IPS-18c (cell line): Measurements from ENCODE around the gene MBNL2.

Source experiments
- H3K4me3 ChIP-seq: 2 replicates; pipeline ENCODE4 v1.7.0; 2013; ENCODE audit warnings: low read depth, mild to moderate bottlenecking, low read length, moderate library complexity; ENCODE audit not compliant: insufficient read depth
- H3K9me3 ChIP-seq: one replicate; pipeline ENCODE4 v1.6.1; 2013; ENCODE audit warnings: mild to moderate bottlenecking, low read length, moderate library complexity; ENCODE audit not compliant: control insufficient read depth, insufficient read depth

MBNL2 gene, protein sequence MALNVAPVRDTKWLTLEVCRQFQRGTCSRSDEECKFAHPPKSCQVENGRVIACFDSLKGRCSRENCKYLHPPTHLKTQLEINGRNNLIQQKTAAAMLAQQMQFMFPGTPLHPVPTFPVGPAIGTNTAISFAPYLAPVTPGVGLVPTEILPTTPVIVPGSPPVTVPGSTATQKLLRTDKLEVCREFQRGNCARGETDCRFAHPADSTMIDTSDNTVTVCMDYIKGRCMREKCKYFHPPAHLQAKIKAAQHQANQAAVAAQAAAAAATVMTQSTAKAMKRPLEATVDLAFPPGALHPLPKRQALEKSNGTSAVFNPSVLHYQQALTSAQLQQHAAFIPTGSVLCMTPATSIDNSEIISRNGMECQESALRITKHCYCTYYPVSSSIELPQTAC

DNA sequence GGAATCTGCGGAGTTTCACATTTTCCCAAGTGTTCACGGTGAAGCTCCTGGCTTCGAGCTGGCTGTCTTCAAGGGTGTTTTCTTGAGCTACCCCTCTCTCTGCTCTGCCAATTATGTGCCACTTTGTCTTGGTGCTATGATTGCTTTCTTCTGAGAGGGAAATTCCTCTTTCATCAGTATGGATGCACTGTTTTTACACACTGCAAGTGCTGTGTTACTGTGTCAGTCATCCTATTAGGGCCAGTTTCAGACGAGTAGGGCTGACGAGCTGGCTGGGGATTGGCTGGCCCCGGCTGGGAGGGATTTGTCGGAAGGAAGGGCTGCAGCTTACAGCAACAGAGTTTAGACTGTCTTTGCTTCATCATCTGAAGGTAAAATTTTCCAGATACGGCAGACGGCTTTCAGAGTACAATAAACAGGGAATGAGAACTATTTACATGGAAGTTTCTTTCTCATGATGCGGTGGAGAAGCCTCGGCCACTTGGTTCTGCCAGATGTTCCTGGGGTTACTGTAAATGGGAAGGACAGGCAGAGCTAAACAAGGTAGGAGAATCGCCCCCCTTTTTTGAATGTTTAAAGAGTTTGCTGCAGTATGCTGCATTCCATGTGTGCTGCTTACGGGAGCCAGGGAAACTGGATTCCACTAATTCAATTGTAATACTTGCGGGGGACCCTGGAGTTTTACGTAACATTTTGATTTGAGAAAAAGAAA, at the start of gene MBNL2:
Gene MBNL2 (plus strand): TSS at position 345 of the 712 bp plus-strand sequence. CDS start 53,903 bp downstream, outside the sequence.
- Histone ChIP-seq H3K4me3 (peak within 1 kb of the TSS; percentile 42; the same call in 1 of the 2 replicates), H3K9me3 (no peaks in the 10 kb centered on the region)

DNA sequence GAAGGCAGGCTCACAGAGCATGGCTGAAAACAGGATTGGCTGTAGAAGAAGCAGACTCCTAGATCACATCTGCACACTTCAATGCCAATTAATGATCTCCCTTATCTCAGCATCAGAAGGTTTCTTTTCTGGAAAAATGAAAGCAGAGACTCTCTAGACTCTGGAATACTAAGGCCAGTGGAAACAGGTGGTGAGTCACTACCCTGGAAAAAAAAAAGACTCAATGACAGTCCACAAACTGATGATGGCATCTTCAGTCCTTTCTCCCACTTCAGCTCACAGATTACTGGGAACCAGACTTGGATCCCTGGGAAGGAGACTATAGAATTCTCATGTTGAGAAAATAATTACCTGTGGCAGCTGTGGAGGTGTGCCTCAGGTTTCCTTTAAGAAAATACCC, 47.5 kb upstream of the MBNL2 start:
- Histone ChIP-seq H3K9me3 (no peaks in the 10 kb centered on the region), H3K4me3 (no peak overlapping the region)

DNA sequence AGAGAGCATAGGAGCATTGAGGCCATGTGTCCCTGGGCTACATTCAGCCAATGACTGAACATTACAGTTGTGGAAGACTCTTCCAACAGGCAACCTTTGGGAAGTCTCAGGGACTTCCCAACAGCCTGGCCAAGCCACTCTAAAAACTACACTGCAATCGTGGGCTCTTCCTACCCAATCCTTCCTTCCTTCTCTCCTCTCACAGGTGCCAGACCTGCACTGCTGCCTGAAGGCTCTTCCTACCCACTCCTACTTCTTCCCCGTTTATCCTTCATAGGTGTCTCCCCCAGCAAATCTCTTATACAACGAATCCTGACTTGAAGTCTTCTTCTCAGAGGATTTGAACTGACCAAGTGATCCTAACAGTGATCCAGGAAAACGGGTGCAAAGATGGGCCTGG, 47.1 kb upstream of the MBNL2 start:
- Histone ChIP-seq H3K4me3 (no peak overlapping the region), H3K9me3 (no peaks in the 10 kb centered on the region)

DNA sequence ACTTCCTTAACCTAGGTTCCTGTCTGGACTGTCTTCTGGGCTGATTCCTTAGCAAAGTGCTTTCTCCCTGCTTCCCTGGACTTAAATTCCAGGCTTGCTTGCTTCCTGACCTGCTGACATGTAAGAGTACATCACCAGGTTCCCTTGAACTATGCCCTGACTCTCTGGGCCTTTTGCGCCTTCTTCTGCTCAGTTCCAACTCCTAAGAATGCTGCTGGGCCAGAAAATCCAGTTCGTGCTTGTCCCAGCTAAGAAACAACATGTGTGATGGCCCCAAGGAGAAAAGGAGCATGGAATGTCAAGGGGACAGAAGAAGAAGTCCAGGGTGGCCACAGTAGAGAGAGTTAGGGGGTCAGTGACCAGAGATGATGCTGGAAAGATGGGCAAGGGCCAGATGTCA, 42.6 kb upstream of the MBNL2 start:
- no peaks in the 10 kb centered on the region for H3K9me3 ChIP-seq
- H3K4me3 ChIP-seq, result no peak overlapping the region

DNA sequence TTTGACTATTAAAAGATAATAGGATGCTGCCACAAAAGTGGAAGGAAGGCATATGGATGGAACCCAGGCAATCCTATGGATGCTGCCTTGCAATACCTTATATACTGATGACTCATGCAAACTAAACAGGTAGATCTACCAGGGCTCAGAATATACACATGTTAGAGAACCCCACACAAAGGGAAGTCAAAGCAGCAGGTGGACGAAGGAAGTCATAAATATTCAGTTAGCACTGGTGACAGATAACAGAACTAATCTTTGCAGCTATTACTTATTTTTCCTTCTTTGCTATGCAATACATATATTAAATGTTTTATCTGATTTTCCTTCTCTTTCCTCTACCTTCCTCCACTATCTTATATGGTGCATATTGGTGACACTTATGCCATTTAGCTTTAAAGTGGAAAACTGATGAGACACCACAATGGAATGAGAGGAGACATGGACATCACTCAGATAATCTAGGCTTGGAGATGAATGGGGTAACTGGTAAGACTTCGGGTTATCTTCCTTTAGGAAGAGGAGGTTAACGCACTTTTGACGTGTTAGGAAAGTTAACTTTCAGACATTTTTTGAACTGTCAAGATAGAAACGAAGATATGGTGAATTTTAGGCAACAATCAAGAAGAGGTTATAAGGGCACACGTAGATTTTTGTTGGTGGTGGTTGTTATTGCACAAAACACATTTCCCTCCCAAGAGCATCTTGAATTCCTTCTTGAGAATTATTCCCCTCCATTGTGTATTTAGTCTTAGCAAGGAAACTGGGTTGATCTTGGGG, 39.8 kb upstream of the MBNL2 start:
- no peak overlapping the region for H3K4me3 ChIP-seq

DNA sequence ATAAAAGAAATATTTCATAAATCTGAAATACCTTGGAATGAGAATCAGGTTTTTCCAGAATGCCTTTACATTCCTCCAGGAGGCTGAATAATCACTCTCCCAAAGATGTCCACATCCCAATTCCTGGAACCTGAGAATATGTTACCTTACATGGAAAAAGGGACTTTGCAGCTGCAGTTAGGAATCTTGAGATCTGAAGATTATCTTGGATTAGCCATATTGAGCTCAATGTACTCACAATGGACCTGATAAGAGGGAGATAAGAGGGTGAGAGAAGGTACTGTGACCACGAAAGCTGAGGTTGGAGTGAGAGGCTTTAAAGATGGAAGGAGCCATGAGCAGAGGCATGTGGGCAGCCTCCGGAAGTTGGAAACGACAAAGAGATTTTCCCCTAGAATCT, 36.8 kb upstream of the MBNL2 start:
- no peak overlapping the region for H3K4me3 ChIP-seq
- H3K9me3 ChIP-seq, result no peaks in the 10 kb centered on the region

More for the DNA sequence above, 39.8 kb upstream of the MBNL2 start:
- no peaks in the 10 kb centered on the region for H3K9me3 ChIP-seq

DNA sequence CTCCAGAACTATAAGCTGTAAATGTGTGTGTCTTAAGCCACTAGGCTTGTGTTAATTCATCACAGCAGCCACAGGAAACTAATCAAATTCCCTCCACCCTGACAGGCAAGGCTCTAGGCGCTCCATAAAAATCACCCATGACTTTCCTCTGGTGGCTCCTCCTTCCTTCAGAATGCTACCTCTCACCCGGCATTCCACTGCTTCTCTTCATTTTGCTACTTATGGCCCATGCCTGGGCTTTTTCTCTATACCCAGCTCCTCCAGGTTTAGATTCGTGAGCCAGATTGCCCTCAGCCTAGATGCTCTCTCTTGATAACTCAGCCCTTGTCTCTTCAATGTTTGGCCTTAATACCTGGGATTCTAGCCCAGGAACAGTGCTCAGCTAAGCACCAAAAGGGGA, 36.4 kb upstream of the MBNL2 start:
- no peaks in the 10 kb centered on the region for H3K9me3 ChIP-seq
- no peak overlapping the region for H3K4me3 ChIP-seq

DNA sequence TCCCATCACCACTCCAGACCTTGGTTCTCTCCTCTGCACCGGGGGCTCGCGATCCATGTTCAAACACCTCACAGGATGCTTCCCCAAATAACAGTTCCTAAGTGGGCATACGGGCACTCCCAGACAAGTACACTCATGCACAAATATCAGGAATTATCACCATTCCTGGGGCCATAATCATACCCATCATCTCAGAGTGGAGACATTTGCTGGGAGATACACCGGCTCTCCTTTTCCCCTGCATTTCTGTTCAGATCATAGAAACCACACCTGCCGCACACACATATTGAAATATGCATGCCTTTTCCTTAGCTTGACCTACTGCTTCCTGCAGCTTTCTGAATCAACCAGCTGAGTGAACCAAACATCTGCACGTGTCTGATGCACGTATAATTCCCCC, 33.9 kb upstream of the MBNL2 start:
- H3K4me3 ChIP-seq, result no peak overlapping the region
- H3K9me3 ChIP-seq, result no peaks in the 10 kb centered on the region

DNA sequence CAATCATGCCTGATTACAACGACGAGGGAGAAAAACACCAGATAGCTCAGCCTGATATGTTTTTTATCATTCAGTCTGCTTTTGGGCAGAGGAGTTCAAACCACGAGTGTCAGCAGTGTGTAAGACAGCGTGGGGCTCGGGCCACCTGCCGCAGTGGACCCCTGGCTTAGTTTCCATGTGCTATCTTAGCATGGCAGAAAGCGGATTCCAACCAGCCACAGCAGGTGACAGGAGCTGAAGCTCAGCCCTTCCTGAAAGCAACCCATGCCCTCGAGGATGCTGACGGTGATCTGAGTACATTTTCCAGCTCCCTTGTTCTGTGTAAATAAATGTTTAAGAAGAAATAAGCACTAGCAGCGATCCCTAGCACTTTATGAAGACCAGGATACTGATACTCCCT, 32.2 kb upstream of the MBNL2 start:
- Histone ChIP-seq H3K4me3 (no peak overlapping the region), H3K9me3 (no peaks in the 10 kb centered on the region)

DNA sequence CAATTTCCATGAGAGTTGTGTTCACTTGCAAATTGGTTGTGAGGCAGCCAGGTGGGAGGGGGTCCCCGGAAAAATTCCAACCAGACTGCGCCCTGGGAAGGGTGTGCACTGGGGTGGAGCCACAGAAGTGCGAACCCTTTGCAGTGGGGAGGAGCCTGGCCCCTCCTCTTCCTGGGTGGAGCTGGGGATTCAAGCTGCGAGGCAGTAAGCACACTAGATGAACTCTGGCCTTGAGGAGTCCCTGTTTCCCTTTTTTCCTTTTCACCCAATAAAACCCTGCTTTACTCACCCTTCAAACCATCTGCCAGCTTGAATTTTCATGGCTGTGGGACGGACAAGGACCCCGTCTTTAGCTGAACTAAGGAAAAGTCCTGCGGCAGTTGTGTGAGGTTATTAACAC, 31.0 kb upstream of the MBNL2 start:
- Histone ChIP-seq H3K4me3 (no peak overlapping the region), H3K9me3 (no peaks in the 10 kb centered on the region)

DNA sequence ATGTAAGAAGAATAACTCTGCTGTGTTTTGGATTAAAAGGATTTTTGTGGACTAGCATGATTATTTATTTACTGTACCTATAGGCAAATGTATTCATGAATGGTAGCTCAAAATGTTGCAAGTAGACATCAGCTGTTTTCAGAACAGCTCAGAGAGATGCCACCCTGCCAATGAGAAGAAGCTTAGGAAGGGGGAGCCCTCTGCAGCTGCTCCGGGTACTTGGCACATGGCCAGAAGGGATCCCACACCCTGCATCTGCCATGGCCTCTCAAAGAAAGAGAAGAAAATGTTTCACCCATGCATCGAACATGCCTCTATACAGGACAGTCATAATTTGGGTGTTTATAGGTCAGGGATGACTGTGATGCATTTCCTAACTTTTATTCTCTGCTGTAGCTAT, 30.5 kb upstream of the MBNL2 start:
- Histone ChIP-seq H3K4me3 (no peak overlapping the region), H3K9me3 (no peaks in the 10 kb centered on the region)

DNA sequence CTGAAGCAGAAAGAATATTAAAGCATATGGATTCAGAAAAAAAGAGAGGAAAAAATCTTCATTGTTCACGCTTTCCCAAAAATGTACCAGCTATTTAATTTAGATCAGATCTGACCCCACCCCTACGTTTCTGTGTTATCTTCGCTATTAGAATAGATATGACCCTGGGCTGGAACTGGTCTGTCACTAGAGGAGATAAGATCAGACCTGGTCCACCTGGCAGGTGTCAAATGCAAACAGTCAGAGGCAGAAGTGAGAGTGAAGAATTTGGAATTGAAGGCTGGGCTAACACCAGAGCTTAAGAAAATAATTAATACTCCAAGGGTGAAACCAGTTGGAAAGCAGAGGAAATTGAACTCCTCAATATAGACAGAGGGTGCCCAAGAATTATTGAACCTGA, 30.0 kb upstream of the MBNL2 start:
- Histone ChIP-seq H3K9me3 (no peaks in the 10 kb centered on the region), H3K4me3 (no peak overlapping the region)

DNA sequence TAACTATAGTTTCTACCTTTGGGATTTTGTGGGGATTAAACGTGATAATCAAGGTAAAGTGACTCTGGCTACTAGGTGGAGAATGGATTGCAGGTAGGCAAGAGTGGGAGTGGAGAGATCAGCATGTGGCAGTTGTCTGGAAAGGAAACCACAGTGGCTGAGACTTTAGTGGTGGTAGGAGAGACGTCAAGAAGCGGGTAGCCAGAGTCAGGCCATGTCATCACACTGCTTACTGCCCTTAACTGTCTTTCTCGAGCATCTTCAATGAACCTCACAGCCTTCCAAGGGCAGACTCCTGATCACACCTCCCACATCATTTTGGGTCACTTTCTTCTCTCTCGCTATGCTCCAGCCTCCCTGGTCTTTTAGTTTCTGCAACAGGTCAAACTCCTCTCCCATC, 28.6 kb upstream of the MBNL2 start:
- H3K4me3 ChIP-seq, result no peak overlapping the region
- H3K9me3 ChIP-seq, result no peaks in the 10 kb centered on the region

DNA sequence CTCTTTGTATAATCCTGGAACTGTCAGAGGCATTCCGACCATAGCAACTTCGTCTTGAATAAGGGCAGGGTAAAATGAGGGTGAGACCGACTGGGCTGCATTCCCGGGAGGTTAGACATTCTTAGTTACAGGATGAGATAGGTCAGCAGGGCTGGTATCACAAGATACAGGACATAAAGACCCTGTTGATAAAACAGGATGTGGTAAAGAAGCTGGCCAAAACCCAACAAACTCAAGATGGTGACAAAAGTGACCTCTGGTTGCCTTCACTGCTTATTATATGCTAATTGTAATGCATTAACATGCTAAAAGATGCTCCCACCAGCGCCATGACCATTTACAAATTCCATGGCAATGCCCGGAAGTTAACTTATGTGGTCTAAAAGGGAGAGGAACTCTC, 27.7 kb upstream of the MBNL2 start:
- Histone ChIP-seq H3K9me3 (no peaks in the 10 kb centered on the region), H3K4me3 (no peak overlapping the region)

DNA sequence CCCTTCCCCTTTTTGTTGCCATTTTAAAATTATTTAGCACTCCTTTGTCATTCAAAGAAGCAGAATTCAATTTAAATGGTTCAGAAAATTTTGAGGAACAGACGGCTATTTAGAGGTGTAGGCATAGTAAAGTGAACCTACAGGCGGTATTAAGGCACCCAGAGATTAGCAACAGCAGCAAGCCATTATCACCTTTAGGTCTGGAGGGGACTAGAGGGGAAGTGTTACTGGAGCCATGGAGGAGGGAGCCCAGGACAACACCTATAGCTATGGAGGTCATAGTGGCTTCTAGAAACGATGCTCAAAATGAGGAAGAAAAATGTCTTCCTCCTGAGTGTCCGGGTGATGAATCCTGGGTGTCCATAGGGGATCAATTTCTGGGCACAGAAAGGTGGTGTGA, 25.8 kb upstream of the MBNL2 start:
- H3K4me3 ChIP-seq, result no peak overlapping the region
- no peaks in the 10 kb centered on the region for H3K9me3 ChIP-seq

DNA sequence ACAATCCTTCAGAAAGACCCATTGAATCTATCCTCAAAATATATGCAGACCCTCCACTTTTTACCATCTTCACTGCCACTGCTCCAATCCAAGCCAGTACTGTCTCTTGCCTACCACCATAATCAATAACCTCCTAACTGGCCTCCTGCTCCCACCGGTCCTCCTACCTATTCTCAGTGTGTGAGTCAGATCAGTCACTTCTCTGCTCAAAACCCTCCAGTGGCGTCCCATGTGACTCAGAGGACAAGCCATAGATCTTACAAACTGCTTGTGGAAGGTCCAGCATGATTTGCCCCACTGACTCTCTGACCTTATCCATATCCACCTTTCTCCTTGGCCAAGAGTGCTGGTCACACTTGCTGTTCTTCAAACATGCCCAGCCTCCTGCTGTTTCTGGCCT, 23.4 kb upstream of the MBNL2 start:
- H3K9me3 ChIP-seq, result no peaks in the 10 kb centered on the region
- H3K4me3 ChIP-seq, result no peak overlapping the region

DNA sequence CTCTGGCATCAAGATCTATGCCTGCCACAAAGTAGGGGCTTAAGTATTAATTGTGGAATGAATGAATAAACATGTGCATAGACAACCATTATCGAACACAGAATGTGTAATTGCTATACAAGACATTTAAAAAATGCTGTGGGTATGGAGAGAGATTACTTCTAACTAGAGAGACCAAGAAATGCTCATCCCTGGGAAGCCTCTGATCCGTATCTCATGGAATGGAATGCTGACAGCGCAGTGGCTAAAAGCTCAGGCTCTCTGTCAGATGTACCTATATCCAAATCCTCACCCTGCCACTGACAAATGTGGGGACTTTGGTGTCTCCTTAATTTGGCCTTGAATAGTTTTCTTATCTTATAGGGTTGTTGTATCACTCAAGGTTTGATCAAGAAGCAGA, 22.7 kb upstream of the MBNL2 start:
- H3K9me3 ChIP-seq, result no peaks in the 10 kb centered on the region
- H3K4me3 ChIP-seq, result no peak overlapping the region
